Stimulated activated CD8-positive, alpha-beta memory T cell treated with anti-CD3 and anti-CD28 coated beads, Interleukin-12 subunit alpha, Interleukin-12 subunit beta, amount 100 ng/mL, for 24 hours (primary cell): ENCODE data around the gene LRRC4C.
"Not testable (repeated sequence)": the region's sequence is repeated elsewhere in the genome, so short reads cannot be mapped to it uniquely, and the experiment has no call there.

Experiments used
- DNase-seq: peaks from one replicate; pipeline ENCODE4 v3.0.0-alpha.2; 2020; ENCODE audit errors: extremely low read depth

LRRC4C gene

GRCh38 chr11:40689823-40690222 lies 769.6 kb downstream of the LRRC4C start:
- DNase-seq: no peak

GRCh38 chr11:40688369-40688768 lies 771.1 kb downstream of the LRRC4C start:
- DNase-seq: no peak

- DNase-seq: no peak
Measured at GRCh38 chr11:40686765-40687164, 772.7 kb downstream of the LRRC4C start.

- no peak for DNase-seq
Measured at GRCh38 chr11:40683010-40683409, 776.4 kb downstream of the LRRC4C start.

GRCh38 chr11:40679276-40679675 lies 780.2 kb downstream of the LRRC4C start:
- no peak for DNase-seq

DNA sequence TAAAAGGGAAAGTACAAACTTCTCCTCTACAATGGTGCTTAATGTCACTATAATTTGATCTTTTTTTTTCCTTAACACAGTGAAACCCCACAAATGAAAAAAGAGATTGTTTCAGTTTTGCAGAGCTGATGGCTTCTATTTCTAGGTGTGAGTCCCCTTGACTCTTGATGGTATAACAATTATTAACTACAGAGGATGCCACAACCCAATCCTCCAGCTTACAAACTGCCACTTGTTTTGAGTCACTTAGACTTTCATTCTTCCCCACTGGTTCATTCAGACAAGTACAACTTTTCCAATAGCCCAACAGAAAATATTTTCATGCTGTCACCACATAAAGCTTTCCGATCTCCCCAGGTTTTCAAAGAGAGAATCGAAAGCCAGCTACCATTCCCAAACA lies 812.2 kb downstream of the LRRC4C start:
- DNase-seq: no peak

DNA sequence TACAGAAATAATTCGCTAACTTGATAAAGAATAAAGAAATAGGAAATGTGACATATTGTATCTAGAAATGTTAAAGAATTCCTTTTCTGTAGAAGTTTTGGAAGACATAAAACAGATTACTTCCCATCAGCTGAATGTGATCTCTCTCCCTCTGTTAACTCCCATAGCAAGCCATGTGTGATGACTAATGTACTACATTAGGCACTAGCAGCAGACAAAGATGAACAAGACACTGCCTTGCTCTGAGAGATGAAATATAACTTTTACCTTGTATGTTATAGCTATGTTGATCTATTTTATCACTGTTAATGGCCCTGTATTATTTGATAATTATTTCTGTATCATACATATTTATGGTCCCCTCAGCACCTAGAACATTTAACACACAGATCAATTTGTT lies 817.2 kb downstream of the LRRC4C start:
- DNase-seq: no peak

DNA sequence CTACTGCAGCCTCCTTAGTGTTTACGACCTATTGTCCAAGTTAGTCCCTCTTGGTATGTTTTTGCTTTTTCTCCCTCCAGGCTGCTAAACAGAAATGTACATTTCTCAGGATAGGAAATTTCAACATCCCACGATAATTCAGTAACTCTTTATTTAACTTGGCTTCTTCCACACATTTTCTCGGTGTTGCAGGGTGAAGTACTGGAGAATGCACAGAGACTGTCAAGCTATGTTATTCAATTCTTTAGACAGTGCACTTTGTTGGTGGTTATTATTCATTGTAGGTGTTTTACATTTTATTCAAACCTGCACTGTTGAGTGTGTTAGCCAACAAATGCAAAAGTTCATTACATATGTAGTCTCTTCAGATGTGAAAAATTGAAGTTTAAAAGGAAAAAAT lies 839.8 kb downstream of the LRRC4C start:
- DNase-seq: no peak

DNA sequence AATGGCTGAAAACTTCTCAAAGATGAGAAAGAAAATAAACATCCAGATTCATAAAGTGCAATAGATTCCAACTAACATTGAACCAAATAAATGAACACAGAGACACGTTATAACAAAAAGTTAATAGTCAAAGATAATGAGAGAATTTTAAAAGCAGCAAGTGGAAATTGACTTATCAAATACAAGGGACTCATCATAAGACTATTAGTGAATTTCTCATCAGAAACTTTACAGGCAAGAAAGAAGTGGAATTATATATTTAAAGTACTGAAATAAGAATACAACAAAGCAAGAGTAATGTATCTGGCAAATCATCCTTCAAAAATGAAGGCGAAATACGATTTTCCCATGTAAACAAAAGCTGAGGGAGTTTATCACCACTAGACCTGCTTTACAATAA lies 852.7 kb downstream of the LRRC4C start:
- DNase-seq: no peak

DNA sequence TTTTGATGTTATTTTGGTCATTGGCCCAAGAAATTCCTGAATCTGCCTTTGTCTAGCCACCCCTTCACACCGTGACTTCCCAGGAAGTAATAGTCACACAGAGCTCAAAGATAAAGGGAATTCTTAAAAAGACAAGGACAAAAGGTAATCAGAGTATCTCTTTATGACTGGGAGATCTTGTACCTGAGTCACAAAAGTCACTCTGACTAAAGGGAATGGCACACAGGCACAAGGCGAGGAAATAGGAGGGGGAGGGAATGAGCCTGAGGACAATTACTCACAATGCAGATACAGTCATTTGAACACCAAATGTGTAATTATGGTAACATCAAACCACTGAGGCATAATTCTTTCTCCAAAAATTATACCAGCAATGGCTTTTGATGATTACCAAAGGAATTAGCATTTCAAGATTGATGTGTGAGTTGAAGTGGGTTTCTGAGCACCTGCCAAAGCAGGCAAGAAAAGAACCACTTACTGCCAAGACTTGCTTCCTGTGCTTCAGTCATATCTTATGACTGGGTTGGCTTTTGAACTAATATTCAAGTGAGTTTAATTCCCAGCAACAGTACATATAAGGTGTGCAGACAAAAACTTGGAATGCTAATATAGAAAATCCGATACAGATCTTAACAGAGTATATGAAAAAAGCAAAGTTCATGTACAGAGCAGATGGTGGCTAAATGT lies 856.4 kb downstream of the LRRC4C start:
- no peak for DNase-seq

- no peak for DNase-seq
Measured at GRCh38 chr11:40597546-40598113, 861.8 kb downstream of the LRRC4C start.

DNA sequence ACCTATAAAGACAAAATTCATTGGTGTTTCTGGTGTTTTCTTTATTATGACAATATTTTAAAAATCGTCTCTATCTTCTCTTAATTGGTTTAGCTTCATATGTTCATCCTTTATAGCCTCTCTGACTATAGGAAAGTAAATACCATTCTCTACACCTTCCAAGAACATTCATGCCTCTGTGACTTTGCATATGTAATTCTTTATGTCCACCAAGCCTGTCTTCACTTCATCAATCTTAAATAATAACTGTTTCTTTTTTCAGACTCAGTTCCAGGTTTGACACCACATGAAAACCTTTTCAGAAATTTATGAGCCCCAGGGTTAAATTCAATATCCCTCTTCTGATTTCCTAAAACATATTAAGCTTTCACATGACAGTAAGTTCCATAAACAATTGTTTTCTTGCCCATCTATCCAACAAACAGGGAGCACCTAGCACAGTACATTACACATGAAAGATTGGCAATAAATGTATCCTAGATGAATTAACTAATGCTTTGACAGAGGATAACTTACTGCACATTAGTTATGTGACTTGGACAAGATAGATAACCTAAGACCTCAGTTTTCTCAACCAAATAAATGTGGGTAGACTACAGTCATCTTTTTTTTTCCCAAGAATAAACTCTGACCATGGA lies 886.1 kb downstream of the LRRC4C start:
- DNase-seq: no peak

DNA sequence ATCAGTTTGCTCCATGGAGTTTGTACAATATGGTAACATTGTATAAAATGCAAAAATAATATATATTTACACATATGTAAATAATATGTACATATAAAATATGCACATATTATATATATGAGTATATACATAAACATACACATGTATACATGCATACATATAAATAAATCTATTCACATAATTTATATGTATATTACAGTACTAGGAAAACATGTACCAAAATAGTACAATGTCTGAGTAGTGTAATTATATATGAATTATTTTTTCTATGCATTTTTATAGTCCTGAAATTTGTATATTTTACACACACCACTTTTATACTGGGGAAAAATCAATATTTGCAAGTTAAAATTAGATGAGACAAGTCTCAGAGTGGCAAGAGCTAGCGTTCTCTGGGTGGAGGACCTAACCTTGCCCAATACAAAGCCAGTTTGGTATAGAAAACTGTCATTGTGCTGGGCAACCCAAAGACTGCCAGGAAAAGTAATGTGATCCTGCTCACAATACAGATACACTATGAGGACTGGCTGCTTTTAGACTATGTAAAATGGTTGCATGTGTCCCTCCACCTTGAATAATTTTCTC lies 889.4 kb downstream of the LRRC4C start:
- no peak for DNase-seq

- DNase-seq: no peak
Measured at GRCh38 chr11:40567392-40567791, 892.1 kb downstream of the LRRC4C start.

DNA sequence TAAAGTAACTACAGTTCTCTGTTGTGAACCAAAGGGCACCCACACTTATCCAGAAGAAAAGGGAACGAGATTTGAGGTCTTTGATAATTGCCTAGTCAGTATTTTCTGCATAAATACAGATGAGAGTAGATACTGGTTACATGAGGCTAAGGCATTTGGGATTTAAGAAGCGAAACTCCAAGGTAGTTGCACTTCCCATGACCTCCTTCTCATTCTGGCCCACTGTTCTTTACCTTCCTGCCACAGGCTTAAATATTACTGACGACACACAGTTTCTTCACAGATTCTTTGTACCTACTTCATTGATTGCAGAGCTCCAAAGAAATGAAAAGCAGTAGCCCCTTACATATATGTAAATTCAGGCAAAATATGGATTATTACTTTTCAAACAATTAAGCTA lies 915.3 kb downstream of the LRRC4C start:
- no peak for DNase-seq

GRCh38 chr11:40542821-40543220 lies 916.6 kb downstream of the LRRC4C start:
- no peak for DNase-seq

- no peak for DNase-seq
Measured at GRCh38 chr11:40537734-40538133, 921.7 kb downstream of the LRRC4C start.

DNA sequence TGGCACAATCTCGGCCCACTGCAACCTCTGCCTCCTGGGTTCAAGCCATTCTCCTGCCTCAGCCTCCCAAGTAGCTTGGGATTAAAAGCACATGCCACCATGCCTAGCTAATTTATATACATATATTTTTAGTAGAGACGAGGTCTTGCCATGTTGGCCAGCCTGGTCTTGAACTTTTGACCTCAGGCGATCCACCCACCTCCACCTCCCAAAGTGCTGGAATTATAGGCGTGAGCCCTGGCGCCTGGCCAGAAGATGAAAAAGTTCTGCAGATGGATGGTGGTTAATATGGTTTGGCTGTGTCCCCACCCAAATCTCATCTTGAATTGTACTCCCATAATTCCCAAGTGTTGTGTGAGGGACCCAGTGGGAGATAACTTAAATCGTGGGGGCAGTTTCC lies 937.4 kb downstream of the LRRC4C start:
- not testable (repeated sequence) for DNase-seq

DNA sequence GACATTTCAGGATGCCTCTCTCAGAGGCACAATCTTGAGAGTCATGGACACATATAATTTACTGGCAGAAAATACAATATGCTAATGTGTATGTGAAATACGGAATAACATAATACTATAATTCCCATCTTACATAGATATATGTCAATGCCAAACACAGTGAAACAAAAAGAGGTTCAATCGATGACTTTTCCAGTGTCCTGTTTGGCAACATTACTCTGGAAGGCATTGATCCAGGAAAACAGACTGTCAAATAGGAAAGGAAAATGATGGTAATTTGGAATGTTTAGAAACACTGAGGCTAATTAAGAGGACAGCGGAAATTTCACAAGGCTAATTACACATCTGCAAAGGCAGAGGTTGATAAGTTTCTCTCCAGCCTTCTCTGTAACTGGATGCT lies 942.3 kb downstream of the LRRC4C start:
- DNase-seq: no peak

- no peak for DNase-seq
Measured at GRCh38 chr11:40514124-40514523, 945.3 kb downstream of the LRRC4C start.

DNA sequence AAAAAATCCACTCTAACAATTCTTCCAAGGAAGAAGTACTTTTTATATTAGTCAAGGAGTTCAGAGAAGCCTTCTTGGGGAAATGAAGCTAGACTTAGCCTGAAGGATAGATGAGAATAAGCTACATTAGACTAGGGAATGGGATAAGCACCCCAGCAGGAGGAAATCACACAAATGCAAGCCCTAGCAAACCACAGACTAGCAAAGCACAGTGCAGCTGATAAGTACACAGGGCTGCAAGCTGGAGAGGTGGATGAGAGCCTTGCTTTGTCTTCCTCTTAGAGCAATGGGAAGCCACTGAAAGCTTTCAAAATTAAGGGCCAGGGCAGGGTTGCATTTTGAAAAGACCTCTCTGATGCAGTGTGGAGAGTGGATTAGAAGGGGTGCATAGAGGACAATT lies 946.2 kb downstream of the LRRC4C start:
- DNase-seq: no peak

GRCh38 chr11:40508303-40508702 lies 951.1 kb downstream of the LRRC4C start:
- DNase-seq: no peak

- no peak for DNase-seq
Measured at GRCh38 chr11:40506226-40506625, 953.2 kb downstream of the LRRC4C start.
